AG04449 (cell line): ENCODE data around the gene DHRS2.

Experiments used
- CTCF ChIA-PET: fragments of 350-600 bp; formaldehyde crosslinking; extraction: SDS; loops from one replicate; lab custom pipeline; 2021; ENCODE audit warnings: antibody characterized with exemption; lab: Yijun Ruan, JAX
- POLR2A ChIA-PET: fragments of 400-600, 350-600 bp; formaldehyde crosslinking; extraction: SDS; loops from one replicate; lab custom pipeline; 2020; ENCODE audit warnings: antibody characterized with exemption, inconsistent platforms; lab: Yijun Ruan, JAX
- DNase-seq: peaks from one replicate; pipeline ENCODE4 v3.0.0-alpha.2; 2010; ENCODE audit warnings: low read depth, low spot score
- H3K4me3 ChIP-seq: 2 replicates; pipeline ENCODE4 v1.5.1; 2011; ENCODE audit warnings: low read depth, mild to moderate bottlenecking, control low read depth, low read length
- TF ChIP-seq, protein P1 (sequence below): IDR thresholded peaks from one replicate; pipeline ENCODE4 v1.5.1; 2011; ENCODE audit warnings: mild to moderate bottlenecking, moderate library complexity, low read length, control low read depth, inconsistent platforms; ENCODE audit not compliant: insufficient read depth; ENCODE audit errors: missing control alignments

DHRS2 gene

DNA sequence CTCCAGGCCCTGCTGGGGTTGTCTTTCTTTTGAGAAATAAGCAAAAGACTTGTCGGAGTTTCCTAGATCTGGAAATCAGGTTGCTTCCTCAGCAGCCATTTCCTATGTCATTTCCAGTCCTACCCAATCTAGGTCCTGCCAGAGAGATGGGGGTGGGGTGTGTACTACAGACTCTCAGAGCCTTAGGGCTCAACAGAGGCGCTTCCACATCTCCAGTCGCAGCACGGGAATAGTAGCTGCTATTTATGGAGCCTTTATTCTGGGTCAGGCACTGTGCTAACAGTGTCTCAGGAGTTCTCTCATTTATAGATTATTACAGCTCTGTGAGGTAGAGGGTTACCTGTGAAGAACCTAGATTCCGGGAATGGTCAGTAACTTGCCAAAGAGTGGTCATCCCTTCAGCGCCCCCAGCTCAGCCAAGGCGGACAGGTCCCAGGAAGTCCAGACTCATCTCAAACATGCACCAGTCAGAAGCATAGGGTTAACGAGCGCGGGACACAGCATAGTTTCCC is 21.9 kb downstream of the DHRS2 start:
- TF ChIP-seq, protein P1, sequence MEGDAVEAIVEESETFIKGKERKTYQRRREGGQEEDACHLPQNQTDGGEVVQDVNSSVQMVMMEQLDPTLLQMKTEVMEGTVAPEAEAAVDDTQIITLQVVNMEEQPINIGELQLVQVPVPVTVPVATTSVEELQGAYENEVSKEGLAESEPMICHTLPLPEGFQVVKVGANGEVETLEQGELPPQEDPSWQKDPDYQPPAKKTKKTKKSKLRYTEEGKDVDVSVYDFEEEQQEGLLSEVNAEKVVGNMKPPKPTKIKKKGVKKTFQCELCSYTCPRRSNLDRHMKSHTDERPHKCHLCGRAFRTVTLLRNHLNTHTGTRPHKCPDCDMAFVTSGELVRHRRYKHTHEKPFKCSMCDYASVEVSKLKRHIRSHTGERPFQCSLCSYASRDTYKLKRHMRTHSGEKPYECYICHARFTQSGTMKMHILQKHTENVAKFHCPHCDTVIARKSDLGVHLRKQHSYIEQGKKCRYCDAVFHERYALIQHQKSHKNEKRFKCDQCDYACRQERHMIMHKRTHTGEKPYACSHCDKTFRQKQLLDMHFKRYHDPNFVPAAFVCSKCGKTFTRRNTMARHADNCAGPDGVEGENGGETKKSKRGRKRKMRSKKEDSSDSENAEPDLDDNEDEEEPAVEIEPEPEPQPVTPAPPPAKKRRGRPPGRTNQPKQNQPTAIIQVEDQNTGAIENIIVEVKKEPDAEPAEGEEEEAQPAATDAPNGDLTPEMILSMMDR = no peak
- H3K4me3 ChIP-seq = no peak overlapping the region
- no peak for DNase-seq
- ChIA-PET CTCF (interaction anchor here (1.2 to 2.8 kb wide), 6 partner anchors 8 to 273 kb away, joined by 3 to 13 read pairs (median 5); no protein-coding TSS in a partner anchor), POLR2A (no interaction called here)

DNA sequence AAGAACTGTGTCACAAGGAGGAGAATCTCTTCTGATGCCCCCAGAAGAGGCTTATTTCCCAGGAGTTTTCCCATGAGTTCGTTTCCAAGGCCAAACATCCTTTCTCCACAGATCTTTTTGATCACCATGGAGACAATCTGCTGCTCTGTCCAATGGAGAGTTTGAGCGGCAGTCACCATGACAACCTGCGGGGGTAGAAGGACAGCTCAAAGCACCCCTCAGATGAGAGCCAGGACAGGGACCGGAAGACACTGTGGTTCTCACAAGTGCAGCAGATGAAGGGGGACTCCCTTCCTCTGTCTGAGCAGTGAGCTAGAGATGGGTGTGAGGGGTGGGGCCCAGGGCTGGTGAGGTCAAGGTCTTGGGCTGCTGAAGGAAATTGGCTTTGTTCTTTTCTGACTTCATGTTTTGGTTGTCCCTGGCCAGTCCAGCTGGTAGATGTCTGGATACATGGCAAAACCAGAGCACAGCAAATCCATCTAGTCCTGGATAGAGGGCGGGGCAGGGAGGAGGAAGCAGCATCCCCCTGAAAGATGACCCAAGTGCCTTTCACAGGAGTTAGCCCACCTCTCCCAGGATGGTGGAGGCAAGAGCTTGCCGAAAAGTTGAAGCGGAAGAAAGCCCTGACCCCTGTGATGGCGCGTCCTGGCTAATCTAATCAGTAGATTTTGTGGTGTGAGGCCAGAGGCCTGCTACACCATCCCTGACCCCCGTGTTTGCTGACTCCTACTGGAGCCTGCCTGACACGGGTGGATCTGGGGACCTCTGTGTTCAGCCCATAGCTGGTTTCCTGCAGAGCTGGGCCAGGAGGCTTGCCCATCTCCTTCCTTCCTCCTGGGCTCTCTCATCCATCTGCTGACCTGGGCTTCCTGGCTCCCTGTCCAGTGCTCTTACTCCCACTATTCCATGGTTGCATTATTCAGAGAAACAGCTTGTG is 24.4 kb downstream of the DHRS2 start:
- ChIA-PET POLR2A (no interaction called here), CTCF (interaction anchor here (1.1 to 2.1 kb wide), 2 partner anchors 29 to 250 kb away, joined by 3 to 8 read pairs; no protein-coding TSS in a partner anchor)
- no peak for DNase-seq
- TF ChIP-seq, protein P1 = no peak
- H3K4me3 ChIP-seq = no peak overlapping the region

DNA sequence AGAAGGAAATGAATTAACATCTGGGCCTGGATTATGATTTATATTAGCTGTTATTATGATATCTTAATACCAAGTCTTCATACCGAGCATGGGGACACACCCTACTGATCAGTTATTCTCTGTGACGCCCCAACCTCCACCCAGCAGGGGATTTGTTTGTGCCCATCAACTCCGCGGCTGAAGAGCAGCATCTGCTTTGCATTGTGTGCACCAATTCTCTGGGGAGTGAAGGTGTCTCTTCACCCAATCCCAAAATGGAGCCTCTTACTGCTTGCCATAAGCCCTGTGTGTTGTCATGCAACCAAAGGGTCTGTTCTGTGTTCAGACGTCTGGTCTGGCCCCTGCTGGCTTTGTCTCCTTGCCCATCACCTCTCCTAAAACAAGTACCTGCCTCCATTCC is 25.4 kb downstream of the DHRS2 start:
- no peak for DNase-seq
- TF ChIP-seq, protein P1 = no peak
- H3K4me3 ChIP-seq = no peak overlapping the region
- ChIA-PET POLR2A (no interaction called here), CTCF (interaction anchor here (1.1 to 2.1 kb wide), 2 partner anchors 30 to 249 kb away, joined by 3 to 8 read pairs; no protein-coding TSS in a partner anchor)

DNA sequence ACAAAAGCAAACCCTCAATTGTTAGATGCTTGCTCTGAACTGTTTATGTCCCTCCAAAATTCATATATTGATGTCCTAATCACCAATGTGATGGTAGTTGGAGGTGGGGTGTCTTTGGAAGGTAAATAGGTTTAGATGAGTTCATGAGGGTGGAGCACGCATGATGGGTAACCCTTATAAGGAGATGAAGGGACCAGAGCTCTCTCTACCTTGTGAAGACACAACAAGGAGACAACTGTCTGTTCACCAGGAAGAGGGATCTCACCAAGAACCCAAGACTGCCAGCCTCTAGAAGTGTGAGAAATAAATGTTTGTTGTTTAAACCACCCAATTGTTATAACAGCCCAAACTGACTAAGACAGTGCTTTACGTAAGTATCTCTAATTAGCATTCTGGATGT is 27.0 kb downstream of the DHRS2 start:
- TF ChIP-seq, protein P1 = no peak
- no peak for DNase-seq
- ChIA-PET CTCF (interaction anchor here (0.8 to 2.9 kb wide), 4 partner anchors 10 to 248 kb away, joined by 3 to 11 read pairs (median 4); no protein-coding TSS in a partner anchor), POLR2A (no interaction called here)
- no peak overlapping the region for H3K4me3 ChIP-seq

DNA sequence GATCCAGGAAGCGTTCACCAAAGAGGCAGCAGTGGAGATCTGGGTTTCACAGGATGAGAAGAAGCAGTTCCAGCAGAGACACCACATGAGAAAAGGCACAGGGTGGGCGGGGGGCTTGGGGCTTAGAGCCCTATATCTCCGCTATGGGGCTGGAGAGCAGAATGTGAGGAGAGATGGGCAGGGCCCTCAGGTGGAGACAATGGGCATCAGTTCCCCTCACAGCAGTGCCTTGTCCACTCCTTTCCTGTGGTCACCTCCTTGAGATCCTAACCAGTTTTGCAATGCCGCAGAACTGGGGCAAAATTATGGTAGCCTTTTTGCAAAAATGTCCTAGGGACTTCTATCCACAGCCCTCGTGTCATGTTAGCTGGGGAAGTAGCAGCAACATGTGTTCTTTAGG is 27.5 kb downstream of the DHRS2 start:
- TF ChIP-seq, protein P1 = no peak
- ChIA-PET CTCF (interaction anchor here (1.0 to 5.9 kb wide), 4 partner anchors 10 to 247 kb away, joined by 3 to 30 read pairs (median 8); no protein-coding TSS in a partner anchor), POLR2A (no interaction called here)
- H3K4me3 ChIP-seq = no peak overlapping the region
- DNase-seq = no peak
